Thyroid gland (tissue), 4 donors: ENCODE results near the gene BCS1L.

Experiments used
- CTCF ChIP-seq, 6 experiments: fragments of 200-600 bp in 3 of 6; fragments of 450-650 bp in 3 of 6; sonication (generic) in 3 of 6; IDR thresholded peaks; one replicate each; pipeline ENCODE4 v1.5.1; 2016 to 2019; ENCODE audit warnings: antibody characterized with exemption in 6 of 6, mild to moderate bottlenecking in 2 of 6, inconsistent platforms in 1 of 6, moderate library complexity in 1 of 6
- POLR2A ChIP-seq, 2 donors: fragments of 450-650 bp; IDR thresholded peaks; one replicate each; pipeline ENCODE4 v1.6.1; 2017; ENCODE audit warnings: antibody characterized with exemption in 2 of 2, mild to moderate bottlenecking in 2 of 2, moderate library complexity in 1 of 2

GRCh38 chr2:218709908-218710307, 50.4 kb downstream of the BCS1L start:
- TF ChIP-seq CTCF (IDR thresholded peaks at IDR 0.05): no peak
- TF ChIP-seq POLR2A (IDR thresholded peaks at IDR 0.05): no peak
